ENCODE results near the gene SETD2.

SETD2 gene

GRCh38 chr3:46966811-46967210 lies 197.1 kb downstream of the SETD2 start:
- H3K4me3 Mint-ChIP-seq: peak overlapping the region; percentile 13 to 27
- H3K36me3 Mint-ChIP-seq (ENCODE audit: insufficient read depth): peaks cover 16% of the 10 kb centered on the region
- ATAC-seq (replicated peaks) (peak; percentile 42), DNase-seq (no peak)
- H3K27me3 Mint-ChIP-seq: no peaks in the 10 kb centered on the region
- H3K4me1 Mint-ChIP-seq (ENCODE audit: low read depth in 2 of 2): peaks cover 69 to 74% of the 10 kb centered on the region in 2 donors
- H3K27ac Mint-ChIP-seq: peak overlapping the region; percentile 89 to 92
- H3K9me3 Mint-ChIP-seq: no peaks in the 10 kb centered on the region

Data from effector memory CD8-positive, alpha-beta T cell (primary cell).